Activated gamma-delta T cell treated with anti-CD3 and anti-CD28 coated beads, Interleukin-2, amount 50 U/mL, for 16 hours (primary cell): Measurements from ENCODE around the gene CMTM2.
"Not testable (repeated sequence)": the region's sequence is repeated elsewhere in the genome, so short reads cannot be mapped to it uniquely, and the experiment has no call there.

Source experiments
- DNase-seq: peaks from one replicate; pipeline ENCODE4 v3.0.0-alpha.2; 2020; ENCODE audit warnings: low read depth

The CMTM2 gene

DNA sequence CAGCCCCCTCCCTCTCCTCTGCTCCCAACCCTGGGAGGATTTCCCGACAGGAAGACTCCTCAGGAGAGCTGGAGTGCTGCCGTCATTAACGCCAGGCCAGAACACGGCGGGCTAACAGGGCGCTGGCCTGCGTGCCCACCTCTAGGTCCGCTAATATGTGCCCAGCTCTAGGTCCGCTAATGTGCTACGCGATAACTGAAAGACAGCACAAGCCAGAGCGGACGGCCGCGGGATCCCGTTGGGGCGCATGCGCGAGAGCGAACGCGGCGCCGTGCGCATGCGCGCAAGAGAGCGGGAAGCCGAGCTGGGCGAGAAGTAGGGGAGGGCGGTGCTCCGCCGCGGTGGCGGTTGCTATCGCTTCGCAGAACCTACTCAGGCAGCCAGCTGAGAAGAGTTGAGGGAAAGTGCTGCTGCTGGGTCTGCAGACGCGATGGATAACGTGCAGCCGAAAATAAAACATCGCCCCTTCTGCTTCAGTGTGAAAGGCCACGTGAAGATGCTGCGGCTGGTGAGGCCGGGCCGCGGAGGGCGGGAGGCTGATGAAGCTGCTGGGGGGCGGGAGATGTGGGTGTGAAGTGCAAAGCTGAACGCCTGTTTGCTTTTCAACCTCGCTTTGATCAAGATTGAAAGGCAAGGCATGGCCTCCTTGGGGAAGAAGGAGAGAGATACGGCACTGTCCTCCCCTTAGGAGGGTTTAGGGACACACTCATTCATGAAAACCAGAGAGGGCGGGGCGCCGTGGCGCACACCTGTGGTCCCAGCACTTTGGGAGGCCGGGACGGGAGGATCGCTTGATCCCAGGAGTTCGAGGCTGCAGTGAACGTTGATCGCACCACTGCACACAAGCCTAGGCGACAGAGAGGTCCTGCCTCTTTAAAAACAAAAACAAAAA is 26.7 kb upstream of the CMTM2 start, which contains the start of gene CKLF:
CKLF (plus strand) TSS at position 291 of the 892 bp plus-strand sequence; CDS start at position 431, 140 bp downstream.
- peak; percentile 80 for DNase-seq

GRCh38 chr16:66553223-66553622 is 26.0 kb upstream of the CMTM2 start:
- no peak for DNase-seq

- no peak for DNase-seq
These were observed 25.2 kb upstream of the CMTM2 start for GRCh38 chr16:66554021-66554420.

- no peak for DNase-seq
These were observed 24.8 kb upstream of the CMTM2 start for GRCh38 chr16:66554495-66554894.

DNA sequence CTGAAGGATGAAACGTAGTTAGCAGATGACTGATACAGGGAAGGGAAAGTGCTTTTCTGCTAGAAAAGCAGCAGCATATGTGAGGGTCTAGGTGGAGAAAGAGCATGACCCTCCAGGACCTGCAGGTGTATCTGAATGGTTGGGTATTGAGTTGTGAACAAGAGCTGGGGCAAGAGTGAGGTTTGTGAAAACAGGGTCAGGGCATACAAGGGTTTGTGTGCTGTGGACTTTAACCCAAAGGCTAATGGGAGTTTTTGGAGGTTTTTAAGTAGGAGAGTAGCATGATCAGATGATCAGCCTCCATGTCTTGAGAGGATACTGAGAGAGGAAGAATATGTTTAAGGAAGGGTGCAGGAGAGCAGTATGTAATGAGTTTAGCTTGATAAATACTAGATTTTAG is 19.2 kb upstream of the CMTM2 start:
- DNase-seq: no peak

DNA sequence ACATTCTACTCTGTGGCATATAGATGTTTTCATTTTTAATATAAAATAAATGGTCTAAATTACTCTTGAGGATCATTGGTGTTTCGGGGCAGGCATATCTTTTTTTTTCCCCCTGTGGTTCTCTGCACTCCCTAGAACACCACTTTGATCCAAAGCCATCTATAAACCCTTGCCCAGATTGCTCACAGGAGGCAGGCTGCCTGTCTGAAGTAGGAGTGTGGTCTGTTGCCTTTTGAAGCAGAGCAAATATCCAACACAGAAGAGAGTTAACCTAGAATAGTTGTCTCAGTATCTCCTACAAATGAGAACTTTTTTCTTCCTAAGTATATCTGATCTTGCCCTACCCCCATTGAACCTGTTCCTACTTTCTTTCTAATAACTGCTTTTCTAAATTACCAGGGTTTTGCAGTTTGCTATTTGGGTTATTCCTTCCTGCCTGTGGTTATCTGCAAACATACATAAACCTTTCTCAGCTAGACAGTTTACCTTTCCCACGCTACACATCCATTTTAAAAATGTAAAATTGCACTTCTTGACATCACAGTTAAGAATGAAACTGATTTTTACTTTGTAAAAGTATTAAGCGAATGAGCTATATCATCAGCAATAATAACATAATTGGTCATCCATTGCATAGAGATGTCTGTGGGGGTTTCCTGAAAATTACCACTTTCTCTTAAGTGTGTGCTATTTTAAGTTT is 17.7 kb upstream of the CMTM2 start:
- no peak for DNase-seq

DNA sequence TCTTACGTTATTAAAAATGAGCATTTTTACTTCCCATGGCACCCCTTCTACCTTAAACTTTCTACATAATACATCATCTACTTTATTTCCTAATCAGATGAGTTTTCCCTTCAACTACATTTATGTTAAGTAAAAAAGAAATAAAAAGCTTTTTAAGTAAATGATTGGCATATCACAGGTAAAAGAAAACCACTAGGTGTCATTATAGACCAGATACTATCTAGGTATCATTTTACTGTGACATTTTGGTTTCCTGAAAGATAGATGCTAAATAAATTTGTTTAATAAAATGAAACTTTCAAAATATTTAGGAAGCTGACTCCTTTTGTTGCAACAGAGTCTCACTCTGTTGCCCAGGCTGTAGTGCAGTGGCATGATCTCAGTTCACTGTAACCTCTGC is 16.9 kb upstream of the CMTM2 start:
- DNase-seq: no peak

DNA sequence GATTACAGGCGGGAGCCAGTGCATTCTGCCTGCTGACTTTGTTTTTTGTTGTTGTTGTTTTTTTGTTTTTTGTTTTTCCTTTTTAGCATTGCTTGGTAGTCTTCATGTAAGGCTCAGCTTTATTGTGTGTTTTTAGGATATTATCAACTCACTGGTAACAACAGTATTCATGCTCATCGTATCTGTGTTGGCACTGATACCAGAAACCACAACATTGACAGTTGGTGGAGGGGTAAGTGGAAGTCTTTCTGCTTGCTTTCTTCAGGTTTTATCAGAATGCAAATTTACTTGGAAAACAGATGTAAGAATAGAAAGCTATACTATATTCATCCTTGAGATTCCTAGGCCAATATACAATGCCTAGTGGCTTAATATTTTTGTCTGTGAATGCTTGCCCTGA is 16.3 kb upstream of the CMTM2 start:
- no peak for DNase-seq

DNA sequence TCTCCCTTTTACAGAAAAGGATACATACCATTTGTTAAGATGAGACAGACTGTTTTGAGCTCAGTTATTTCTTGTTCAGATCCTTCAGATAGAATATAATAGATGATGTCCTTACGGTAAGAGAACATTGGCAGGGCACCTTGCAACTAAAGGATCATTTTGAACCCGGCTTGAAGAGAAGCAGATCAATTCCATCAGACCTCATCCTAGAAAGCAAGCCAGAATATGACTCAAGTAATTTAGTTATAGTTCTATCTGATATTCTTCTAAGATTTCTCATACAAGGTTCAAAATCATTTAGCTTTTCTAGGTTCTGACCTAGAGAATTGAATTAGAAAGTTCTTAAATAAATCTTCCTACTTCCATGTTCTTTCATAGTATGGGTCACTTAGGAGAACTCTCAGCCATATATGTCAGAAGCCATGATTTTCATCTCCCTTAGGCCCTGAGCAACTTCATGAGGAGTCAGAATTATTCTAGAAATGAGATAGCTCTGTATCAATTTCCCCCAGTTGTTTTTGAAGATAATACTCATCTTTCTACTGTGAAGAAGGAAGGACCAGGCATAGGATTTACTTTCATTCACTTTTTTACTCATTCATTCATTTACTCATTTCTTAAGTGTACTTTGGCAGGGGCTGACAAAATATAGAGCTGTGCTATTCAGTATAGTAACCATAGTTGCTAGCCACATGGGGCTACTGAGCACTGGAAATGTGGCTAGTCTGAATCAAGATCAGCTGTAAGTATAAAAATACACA is 15.5 kb upstream of the CMTM2 start:
- no peak for DNase-seq

DNA sequence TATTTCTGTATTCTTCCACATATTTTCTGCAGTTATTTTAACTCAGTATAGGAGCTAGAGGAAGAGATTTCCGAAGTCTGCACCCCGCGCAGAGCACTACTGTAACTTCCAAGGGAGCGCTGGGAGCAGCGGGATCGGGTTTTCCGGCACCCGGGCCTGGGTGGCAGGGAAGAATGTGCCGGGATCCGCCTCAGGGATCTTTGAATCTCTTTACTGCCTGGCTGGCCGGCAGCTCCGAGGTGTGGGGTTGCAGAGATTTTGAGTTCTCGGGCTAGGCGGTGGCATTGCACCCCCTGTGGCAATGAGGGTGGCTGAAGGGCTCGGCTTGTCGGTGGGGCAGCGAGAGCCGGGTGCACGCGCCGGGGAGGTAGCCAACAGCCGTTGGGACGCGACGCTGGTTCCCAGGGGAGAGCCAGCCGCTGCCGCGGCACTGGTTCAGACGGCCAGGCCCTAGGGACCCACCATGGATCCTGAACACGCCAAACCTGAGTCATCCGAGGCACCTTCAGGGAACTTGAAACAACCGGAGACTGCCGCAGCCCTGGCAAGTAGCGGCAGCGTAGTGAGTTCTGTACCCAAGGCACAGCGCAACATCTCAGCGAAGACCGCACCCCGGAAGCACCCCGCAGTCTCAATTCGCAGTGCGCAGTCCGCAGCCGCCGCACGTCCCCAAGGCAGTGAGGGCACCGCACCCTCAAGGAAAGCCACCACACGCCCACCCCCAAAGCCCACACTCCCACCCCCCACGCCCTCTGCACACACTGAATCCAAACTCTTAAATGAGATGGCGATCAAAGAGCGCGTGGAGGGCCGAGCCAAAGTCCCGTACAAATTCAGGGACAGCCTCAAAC is 13.0 kb upstream of the CMTM2 start, which contains the start of gene CMTM1:
CMTM1 (plus strand) TSS at position 389 of the 851 bp plus-strand sequence; CDS start at position 464, 75 bp downstream.
- DNase-seq: no peak

DNA sequence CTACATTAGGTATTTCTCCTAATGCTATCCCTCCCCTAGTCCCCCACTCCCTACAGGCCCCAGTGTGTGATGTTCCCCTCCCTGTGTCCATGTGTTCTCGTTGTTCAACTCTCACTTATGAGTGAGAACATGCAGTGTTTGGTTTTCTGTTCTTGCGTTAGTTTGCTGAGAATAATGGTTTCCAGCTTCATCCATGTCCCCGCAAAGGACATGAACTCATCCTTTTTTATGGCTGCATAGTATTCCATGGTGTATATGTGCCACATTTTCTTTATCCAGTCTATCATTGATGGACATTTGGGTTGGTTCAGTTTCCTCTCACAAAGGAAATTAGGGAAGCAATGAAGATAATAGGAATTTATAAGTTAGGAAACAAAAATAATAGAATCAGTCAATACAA is 12.0 kb upstream of the CMTM2 start:
- not testable (repeated sequence) for DNase-seq

DNA sequence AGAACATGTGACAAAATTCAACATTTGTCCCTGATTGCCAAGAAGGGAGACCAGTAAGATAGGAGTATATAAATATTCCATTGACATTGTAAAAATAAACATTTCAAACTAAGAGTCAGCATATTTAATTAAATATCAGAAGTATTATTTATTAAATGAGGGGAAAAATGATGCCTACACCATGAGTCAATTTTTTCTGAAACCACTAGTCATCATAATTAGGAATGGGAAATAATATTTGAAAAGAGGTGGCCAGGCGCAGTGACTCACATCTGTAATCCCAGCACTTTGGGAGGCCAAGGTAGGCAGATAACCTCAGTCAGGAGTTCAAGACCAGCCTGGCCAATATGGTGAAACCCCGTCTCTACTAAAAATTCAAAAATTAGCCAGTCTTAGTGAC is 10.9 kb upstream of the CMTM2 start:
- no peak for DNase-seq

GRCh38 chr16:66569131-66569530 is 10.1 kb upstream of the CMTM2 start:
- DNase-seq: no peak

GRCh38 chr16:66569827-66570405 is 9.3 kb upstream of the CMTM2 start:
- no peak for DNase-seq

- DNase-seq: no peak
These were observed 6.9 kb upstream of the CMTM2 start for GRCh38 chr16:66572356-66572755.

GRCh38 chr16:66574081-66574480 is 5.2 kb upstream of the CMTM2 start:
- DNase-seq: no peak

GRCh38 chr16:66574531-66574930 is 4.7 kb upstream of the CMTM2 start:
- no peak for DNase-seq

DNA sequence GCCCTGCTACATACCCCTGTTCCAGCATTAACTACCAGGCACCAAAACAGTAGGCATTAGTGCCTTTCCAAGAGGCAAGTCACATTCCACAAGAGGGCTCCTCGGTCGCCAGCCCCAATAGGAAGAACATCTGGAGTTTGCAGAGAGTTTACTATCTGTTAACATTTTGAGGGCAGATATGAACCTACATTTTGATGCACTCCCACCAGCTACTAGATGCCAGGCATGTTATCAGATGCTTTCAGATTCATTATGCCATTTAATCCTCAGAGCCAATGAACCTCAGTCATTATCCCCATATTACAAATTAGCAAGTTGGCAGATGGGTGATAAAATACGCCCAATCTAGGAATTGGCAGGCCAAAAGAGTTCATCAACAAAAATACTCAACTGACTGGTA is 4.2 kb upstream of the CMTM2 start:
- no peak for DNase-seq

- DNase-seq: no peak
These were observed 3.0 kb upstream of the CMTM2 start for GRCh38 chr16:66576296-66576695.

DNA sequence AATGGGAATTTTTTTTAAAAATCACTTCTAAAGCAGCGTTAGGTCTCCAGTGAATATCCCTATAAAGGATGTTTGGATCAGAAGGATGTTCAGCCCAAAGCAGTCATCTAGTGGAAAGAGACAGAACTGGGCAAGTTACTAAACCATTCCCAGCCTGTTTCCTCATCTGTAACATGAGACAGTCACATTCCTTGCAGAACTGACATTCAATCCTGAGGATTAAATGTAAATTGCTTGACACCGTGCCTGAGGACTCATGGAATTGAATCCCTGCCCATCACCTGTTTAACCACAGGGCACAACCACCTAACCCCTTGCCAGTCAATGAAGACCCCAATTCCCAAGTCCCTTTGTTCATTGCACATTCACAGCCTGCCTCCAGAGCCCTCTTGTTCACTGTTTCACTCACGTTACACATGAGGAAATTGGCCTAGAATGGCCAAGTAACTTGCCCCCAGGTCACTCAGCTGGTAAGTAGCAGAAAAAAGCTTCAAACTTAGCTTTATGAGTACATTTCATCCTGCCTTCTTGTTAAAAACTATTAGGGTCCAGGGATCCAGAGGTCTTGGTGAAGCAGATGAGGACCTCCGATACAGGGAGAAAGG is 1.4 kb downstream of the CMTM2 start:
- no peak for DNase-seq
